ENCODE measurements around the gene EIF5AL1.
"Not testable (repeated sequence)": the region's sequence is repeated elsewhere in the genome, so short reads cannot be mapped to it uniquely, and the experiment has no call there.

The EIF5AL1 gene

DNA sequence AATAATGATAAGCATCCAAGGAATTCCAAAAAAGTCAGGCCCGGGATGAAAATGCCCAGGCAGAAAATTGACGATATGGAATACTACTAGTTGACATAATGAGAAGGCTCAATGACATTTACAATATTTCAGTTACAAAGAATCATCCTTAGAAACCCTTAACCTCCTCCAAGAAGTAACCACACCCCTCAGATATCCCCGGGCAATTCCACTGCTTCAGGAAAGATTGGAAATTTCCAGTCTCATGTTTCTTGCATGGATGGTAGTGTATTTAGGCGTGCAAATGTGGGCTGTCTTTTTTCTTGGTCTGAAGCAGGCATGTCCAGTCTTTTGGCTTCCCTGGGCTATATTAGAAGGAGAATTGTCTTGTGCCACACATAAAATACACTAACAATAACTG, 5.2 kb downstream of the EIF5AL1 start:
- not testable (repeated sequence) for DNase-seq

DNA sequence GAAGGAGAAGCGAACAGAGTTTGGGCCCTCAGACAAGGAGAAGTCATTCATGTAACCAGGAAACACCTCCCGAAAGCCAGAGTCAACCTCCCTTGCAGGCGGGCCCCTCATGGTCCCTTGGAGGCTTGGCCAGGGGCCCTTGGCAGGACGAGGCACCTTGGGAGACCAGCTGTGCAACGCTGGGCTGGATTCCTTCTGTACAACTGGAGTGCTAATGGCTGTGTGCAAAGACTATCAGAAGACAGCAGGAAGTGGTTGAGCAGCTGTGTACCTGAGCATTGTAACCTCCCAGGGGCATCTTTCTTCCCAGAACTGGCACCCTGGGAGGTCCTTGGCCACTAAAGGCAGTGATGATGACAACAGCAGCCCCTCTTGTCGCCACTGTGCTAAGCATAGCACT, 9.4 kb downstream of the EIF5AL1 start:
- DNase-seq: not testable (repeated sequence)

DNA sequence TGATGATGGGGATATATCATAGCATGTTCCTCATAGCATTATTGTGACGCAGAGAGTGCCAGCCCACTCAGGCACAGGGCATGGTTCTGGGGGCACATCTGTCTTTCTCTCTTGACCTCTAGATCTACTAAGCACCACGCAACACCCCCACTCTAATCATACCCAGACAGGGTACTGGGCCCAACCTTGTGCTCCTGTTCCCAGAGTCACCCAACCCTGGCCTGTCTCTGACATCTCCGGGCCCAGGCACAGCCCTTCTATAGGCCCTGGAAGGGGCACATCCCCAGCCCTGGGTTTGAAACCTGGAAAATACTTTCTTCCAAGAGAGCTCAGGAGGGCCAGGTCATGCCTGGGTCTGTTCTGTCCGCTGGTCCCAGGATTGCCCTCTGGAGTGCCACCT, 10.1 kb downstream of the EIF5AL1 start:
- not testable (repeated sequence) for DNase-seq

DNA sequence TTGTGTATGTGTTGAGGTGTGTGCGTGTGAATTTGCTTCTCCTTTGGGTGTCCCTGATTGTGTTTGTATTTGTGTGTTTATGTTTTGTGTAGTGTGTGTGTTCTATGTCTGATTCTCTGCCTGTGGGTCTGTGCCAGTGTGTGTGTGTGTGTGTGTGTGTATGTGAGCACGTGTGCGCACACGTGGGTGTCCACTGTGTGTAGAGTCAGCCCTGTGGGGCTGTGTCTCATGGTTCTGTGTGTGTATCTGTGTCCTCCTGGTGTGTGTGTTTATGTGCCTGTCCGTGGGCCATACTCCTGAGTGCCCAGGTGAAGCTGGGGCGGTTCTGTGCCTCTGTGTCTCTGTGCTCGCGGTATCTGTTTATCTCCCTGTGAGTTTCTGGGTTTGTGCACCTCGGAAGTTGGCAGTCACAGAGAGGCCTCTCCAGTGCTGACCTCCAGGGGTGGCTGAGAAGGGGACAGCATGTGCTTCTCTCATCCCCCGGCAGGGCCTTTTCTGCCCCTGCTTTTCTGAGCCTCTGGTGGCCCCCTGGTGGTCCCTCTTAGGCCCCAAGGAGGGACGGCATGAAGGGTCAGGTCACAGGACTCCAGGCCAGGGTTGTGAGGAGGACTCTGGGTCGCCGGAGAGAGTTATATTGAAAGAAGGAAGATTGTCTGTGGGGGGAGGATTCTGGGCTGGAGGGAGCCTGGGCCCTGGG, 11.0 kb downstream of the EIF5AL1 start:
- DNase-seq: not testable (repeated sequence)

DNA sequence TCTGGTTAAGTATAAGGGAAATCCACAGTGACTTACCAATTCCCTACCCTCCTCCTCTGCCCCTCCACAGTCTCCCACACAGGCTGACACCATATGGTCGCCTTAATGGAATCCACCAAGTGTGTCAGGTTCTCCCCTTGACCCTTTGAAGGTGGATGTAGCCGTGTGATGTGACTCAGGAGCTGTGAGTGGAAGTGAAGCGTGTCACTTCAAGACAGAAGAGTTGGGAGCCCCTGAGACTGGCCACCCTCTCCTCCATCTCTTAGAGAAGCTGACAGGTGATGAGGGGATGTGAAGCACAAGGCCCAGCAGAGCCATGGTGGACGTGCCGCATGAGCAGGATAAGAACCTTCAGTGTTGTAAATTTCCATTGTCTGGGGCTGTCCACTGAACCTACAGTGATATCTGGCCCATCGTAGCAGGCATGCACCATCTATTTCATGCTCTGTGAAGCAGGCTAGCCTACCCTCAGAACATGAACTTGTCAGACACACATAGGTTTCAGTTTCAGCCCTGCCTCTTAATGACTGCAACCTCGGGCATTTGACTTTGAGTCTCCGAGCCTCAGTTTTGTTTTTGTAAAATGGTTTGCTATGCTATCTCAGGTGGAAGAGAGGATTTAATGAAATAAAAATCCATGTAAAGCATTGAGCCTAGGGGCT, 12.8 kb downstream of the EIF5AL1 start:
- not testable (repeated sequence) for DNase-seq

DNA sequence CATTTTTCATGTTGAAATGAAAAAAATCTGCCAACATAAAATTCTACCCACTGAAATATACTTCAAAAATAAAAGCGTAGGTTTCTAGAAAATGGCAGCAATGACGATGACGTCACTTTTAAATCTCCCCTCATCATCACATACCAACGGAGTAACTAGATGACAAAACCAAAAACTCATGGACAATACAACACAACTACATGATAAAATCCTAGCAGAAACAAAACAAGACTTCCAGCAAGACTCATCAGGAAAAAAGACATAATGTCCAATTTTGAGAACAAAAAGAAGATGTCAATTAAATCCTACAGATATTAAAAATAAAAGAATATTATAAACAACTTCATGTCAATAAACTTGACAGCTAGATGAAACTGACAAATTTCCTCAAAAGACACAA, 15.9 kb downstream of the EIF5AL1 start:
- not testable (repeated sequence) for DNase-seq

DNA sequence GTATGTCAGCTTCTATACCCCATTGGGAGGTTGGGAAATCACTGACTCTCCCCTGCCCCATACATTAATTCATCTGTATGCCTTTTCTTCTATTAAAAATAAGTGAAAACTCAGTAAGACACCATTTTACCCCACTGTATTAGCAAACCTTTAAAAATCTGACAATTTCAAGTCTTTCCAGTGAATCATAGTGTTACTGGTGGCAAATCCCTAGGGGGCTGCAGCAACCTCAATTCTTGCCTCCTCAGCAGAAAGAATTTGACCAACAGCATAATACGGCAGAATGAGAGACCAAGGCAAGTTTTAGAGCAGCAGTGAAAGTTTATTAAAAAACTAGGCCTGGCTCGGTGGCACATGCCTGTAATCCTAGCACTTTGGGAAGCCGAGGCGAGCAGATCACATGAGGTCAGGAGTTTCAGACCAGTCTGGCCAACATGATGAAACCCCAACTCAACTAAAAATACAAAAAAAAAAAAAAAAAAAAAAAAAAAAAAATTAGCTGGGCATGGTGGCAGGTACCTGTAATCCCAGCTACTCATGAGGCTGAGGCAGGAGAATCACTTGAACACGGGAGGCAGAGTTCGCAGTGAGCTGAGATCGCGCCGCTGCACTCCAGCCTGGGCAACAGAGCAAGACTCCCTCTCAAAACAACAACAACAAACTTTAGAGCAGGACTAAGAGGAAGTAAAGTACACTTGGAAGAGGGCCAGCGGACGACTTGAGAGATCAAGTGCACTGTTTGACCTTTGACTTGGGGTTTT, 21.0 kb downstream of the EIF5AL1 start:
- not testable (repeated sequence) for DNase-seq

DNA sequence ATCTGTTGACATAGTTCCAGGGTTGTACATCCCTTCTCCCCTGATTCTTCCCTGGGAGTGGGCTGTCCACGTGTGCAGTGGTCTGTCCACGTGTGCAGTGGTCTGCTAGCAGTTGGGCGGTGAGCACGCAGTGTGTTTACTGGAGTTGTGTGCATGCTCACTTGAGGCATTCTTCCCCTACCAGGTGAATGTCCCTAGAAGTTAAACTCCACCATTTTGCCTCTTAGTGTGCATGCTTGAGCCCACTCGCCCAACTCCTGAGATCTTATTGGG, 21.5 kb downstream of the EIF5AL1 start:
- not testable (repeated sequence) for DNase-seq

DNA sequence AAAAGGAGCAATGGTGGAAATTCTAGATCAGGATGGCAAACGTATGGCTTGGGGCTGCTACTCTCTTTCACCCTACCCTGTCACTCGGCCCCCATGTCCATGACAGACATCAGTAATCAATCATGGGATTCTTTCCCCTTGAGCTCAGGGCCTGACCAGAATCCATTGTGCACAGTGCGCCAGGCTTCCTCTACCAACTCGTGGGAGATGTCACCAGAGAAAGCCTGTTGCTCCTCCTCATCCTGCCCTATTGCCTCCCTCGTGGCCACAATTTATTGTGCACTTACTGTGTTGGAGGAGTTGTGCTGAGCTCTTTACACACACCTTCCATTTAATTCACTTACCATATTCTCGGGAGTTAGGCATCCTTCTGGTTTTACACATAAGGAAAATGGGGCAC, 26.0 kb downstream of the EIF5AL1 start:
- not testable (repeated sequence) for DNase-seq

DNA sequence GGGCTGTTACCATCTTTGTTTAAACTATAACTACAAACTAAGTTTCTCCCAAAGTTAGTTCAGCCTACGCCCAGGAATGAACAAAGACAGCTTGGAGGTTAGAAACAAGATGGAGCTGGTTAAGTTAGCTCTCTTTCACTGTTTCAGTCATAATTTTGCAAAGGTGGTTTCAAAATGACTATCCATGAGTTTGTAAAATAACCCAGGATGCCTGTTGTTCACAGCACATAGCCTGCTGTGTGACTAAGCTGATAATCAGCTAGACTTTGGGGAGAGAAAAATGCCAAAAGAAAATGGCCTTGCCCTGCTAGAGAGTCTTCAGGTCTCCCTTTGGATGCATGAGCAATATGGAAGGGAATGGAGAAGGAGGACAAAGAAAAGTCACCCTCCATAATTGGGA, 28.6 kb downstream of the EIF5AL1 start:
- DNase-seq: not testable (repeated sequence)

DNA sequence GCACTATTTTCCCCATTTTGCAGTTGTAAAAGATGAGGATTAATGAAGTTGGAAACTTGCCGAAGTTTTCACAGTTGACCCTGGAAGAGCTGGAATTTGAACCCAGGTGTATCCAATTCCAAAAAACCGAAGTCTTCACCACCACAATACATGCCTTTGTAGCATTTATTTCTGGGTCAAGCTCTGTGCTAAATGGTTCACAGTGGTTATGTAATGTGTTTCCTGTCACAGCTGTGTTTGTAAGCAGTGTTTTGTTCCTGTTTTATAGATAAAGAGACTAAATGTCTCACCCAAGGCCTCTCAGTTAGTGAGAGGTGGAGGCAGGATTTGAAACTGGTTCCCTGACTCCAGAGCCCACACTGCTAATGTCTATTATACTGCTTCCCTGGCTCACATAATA, 30.3 kb downstream of the EIF5AL1 start:
- no peak for DNase-seq

DNA sequence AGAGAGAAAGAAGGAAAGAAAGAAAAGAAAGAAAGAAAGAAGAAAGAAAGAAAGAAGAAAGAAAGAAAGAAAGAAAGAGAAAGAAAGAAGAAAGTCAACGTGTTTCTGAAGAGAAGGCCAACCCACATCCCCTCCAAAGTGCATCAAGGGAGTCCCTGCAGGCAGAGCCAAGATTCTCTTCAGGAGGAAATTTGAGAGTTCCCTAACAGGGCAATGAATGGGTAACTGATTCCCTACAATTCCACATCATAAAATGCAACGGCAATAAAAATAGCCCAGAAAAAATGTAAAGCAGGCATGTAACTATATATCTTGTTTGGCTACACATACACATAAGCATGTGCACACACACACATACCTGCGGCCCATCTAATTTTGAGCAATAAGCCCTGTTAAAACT, 32.1 kb downstream of the EIF5AL1 start:
- not testable (repeated sequence) for DNase-seq

DNA sequence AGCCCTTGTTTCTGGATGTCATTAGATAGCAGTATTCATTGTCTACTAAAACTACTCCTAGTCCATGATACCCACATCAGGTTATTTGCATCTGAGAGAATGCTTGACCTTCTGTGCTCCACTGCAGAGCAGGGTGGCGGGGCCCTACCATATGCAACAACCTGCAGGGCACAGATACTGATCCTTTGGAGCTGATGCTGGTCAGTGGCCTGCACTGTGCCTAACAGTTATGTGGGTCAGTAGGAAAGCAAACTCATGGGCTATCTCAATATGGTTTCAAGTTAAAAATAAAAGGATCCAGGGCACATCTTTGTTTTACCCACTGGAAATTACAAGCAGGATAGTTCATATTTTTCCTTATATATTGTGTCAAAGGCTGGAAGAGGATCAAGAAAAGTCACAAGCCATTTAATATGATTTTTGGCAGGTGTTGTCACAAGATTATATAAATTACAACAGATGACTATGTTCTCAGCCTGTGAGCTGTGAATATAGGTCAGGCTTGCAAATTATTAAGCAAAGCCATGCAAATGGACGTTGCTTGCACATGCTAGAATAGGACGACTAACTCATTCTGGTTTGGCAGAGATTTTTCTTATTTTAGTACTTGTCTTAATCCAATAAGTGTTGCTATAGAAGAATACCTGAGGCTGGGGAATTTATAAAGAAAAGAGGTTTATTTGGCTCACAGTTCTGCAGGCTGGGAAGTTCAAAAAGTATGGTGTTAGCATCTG, 32.8 kb downstream of the EIF5AL1 start:
- DNase-seq: not testable (repeated sequence)

DNA sequence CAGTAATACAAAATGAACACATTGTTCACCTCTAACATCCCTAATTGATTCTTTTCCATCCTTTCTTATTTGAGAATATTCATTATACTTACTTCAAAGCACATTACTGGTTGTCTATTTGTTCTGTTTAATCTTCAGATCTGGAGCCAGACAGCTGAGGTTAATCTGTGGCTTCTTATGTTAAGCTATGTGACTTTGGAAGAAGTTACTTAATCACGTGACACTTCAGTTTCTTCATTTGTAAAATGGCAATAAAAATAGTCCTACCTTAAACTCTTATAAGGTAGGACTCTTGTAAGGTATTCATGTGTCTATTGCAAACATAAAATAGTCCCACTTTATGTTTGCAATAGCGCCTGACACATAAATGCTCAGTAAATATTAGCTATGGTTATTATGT, 34.8 kb downstream of the EIF5AL1 start:
- DNase-seq: not testable (repeated sequence)

DNA sequence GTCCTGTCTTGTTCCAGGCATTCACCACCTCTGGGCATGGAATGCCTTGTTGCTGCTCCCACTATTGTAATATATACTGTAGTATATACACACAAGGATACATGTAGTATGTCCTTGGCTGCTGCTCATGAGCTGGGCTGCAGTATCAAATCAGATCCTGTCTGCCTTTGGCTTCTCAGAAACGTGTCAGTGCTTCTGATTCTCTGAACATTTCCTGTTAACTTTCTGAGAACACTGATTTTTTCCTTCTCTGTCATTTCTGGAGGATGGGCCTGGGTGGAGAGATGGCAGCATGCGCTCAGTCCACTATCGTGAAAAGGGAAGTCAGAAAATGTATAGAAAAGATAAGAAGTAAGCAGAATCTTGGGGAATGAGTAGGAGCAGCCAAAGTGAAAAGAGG, 35.6 kb downstream of the EIF5AL1 start:
- no peak for DNase-seq

DNA sequence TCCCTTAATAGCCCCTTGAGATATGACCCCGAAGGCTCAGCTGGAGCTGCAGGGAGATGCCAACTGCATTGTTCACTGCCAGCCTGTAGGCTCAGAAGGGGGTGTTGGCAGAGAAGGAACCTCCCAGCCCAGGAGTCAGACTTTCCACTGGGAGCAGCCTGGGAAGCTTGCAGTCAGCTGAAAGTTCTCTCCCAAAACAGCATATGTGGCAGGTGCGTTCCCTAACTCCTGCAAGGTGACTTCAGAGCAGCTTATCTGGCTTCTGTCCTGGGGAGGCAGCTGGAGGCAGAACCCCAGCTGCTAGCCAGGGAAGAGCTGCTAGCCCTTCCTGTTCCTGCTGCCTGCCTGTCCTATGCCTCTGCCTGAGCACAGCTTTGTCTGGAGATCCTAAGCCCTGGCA, 39.8 kb downstream of the EIF5AL1 start:
- no peak for DNase-seq

DNA sequence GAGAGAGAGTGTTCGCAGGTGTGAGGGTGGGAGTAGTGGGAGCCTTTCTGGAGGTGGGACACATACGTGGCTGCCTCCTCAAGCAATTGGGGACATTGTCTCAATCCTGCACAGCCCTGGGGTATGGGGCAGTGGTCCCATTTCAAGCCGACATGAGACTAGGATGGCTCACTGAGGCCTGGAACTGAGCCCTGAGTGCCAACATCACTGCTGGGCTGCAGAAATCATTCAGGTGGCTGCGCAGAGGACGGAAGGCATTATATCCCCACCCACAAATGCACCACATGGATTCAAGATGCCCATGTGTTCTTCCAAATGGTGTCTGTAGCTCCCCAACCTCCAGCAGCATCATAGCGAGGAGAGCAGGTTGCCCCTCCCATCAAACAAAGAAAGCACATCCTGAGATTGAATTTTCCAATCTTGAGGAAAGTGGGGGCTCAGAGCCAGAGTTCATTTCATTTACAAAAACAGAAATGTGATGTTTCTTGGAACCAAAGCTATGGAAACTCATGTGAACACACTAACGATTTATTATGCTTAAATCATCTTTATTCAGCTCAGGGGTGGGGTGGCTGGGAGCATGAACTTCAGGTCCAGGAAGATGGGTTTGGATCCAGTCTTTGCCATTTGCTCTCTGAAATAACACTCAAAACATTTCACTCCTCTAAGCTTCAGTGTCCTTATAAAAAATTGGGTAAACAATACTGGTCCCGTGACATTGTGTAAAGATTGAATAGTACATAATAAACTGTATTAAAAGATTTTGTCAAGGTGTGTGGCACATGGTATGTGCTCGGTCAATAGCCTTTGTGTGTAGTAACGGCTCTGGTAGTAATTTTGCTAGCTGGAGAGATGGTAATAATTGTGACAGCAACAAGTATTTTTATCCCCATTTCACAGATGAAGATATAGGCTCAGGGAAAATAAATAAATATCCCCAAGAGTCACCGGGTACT, 43.3 kb downstream of the EIF5AL1 start:
- DNase-seq: no peak

DNA sequence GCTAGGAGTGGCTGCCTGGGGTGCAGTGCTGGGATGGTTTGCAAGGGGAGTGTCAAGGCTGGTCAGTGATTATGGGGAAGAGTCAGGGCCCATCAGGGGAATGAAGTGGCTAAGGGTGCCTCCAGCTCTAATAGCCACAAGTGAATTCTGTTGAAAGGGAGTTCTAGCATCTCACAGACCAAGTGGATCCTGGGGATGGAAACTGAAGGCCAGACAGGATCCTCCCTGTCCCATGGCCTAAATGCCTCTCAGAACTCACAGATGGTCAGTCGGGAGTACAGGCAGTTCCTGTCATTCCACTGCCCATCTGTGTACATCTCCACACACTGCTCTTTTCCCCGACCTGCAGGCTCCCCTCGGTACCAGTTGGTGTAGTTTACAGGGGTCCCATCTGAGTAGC, 44.6 kb downstream of the EIF5AL1 start:
- not testable (repeated sequence) for DNase-seq

DNA sequence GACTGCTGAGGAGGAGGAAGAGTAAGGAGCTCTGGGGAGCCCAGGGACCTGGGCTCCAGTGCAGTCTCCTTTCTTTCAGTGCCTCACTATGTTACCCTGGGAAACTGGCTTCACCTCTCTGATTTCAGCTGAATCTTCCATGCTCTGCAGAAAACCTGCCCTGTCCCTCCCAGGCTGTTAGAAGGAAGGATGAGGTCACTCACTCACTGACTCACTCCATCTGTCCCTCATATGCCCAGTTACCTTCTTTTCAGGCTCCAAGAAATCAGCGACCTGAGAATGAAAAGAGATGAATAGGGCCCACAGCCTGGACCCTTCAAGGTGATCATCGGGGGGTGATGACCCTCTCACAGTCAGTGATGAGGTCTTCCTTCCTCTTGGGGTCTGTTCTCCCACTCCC, 47.4 kb downstream of the EIF5AL1 start:
- DNase-seq: no peak

DNA sequence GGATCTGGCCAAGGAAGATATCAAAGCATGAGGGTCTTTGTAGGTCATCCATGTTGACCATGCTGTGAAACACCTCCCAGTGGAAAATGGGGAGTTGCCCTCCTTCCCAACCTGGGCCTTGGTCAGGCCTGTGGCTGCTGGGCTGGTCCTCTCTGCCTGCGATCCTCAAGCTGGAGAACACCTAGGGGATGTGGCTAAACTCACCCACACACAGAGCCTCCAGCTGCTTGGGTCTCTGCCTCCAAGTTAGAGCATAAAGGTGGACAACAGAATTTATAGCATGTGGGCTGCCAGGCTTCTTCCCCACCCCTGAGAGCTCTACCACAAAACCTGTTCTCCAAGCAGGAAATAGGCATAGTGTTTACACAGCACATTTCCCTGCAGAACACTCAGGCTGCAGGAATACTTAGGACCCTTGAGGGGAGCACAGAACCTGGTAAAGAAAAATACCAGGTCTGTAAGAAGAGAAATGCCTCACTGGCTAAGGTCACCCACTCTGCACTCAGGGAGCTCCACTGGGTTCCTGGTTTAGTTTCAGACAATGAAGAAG, 47.9 kb downstream of the EIF5AL1 start, which contains the start of gene SFTPA2:
Gene SFTPA2, minus strand, starts transcription at position 248 of the 550 bp plus-strand sequence. CDS start 924 bp downstream, outside the sequence.
- DNase-seq: no peak

DNA sequence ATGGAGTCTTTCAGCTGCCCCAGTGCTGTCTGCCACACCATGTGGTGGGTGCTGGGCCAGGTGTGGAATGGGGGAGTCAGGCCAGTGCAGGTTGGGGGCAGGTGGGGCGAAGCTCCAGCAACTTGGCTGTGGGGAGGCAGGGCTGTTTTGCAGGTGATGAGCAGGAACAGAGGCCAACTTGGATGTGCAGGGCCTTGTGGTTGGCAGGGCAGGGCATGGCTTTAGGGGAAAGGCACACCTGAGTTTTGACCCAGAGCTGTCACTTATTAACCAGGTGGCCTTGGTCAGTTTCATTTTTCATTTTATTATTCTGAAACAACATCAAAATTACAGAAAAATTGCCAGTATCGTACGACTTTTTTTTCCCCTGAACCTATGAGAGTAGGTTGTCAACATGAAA, 48.9 kb downstream of the EIF5AL1 start:
- no peak for DNase-seq

All from CD4-positive, alpha-beta T cell treated with Interleukin-12 subunit alpha and Interleukin-12 subunit beta, for 1 hour (primary cell).